HFF-Myc (cell line): ENCODE measurements around the gene FABP1.

Experiments used
- DNase-seq: peaks from one replicate; pipeline ENCODE4 v3.0.0-alpha.2; 2011; ENCODE audit warnings: low read depth; ENCODE audit errors: extremely low read depth
- H3K4me3 ChIP-seq: replicated peaks from 2 replicates; pipeline ENCODE4 v1.5.1; 2011; ENCODE audit warnings: low read depth, mild to moderate bottlenecking, control low read depth, low read length
- TF ChIP-seq, protein P1 (sequence below): IDR thresholded peaks from 2 replicates; pipeline ENCODE4 v1.5.1; 2012; ENCODE audit warnings: mild to moderate bottlenecking, low read depth, low read length, control low read depth; ENCODE audit errors: missing control alignments

FABP1 gene

DNA sequence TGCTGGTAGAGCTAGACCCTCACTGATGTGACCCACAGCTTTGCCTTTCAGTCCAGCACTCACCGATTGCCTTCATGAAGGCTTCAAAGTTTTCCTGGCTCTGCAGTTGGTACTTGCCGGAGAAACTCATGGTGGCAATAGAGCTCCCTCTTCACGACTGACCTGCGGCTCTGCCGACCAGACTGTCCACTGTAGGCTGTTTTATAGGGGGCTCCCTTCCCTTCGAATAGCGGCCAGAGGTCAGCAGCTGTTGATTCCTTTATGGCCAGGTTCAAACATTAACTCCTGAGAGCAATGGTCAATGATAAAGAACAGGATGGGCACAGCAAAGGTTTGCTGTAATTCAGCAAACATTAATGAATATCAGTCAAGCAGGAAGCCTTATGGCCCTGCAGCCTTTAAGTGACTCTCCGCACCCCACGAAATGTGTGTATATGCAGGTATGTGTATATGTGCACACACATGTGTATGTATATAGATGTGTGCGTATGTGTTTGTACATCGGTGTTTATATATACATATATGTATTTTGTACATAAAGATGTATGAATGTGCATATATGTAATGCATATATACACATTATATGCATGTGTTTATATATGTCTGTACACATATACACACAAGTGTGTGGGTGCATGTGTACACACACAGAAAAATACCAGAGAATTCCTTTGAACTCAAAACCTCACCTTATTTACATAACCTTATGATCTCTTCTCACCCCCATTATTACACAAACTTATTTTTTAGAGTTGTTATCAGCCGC, at the start of gene FABP1:
TSS of gene FABP1 (minus strand) at position 175 of the 766 bp plus-strand sequence. CDS start at position 130, 45 bp downstream.
- TF ChIP-seq, protein P1, sequence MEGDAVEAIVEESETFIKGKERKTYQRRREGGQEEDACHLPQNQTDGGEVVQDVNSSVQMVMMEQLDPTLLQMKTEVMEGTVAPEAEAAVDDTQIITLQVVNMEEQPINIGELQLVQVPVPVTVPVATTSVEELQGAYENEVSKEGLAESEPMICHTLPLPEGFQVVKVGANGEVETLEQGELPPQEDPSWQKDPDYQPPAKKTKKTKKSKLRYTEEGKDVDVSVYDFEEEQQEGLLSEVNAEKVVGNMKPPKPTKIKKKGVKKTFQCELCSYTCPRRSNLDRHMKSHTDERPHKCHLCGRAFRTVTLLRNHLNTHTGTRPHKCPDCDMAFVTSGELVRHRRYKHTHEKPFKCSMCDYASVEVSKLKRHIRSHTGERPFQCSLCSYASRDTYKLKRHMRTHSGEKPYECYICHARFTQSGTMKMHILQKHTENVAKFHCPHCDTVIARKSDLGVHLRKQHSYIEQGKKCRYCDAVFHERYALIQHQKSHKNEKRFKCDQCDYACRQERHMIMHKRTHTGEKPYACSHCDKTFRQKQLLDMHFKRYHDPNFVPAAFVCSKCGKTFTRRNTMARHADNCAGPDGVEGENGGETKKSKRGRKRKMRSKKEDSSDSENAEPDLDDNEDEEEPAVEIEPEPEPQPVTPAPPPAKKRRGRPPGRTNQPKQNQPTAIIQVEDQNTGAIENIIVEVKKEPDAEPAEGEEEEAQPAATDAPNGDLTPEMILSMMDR, result no peak
- DNase-seq, result no peak
- no peak within 1 kb of the TSS for H3K4me3 ChIP-seq

DNA sequence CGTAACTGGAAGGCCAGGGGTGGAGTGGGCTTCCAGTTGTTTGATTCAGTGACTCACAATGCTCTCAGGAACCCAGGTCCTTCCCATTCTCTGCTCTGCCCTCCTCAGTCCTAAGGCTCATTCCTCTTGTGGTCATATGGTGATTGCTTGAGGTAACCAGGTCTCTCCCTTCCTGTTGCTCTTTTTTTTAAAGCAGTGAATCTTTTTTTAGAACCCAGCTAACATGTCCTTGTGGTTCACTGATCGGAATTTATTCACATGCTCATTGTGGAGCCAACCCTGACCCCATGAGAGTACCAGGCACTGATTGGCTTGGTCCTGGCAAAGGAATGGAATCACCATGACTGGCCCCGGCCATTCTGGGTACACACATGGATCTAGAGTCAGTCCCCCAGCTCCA, 49.7 kb upstream of the FABP1 start:
- no peak for DNase-seq
- no peak overlapping the region for H3K4me3 ChIP-seq
- TF ChIP-seq, protein P1, result no peak

DNA sequence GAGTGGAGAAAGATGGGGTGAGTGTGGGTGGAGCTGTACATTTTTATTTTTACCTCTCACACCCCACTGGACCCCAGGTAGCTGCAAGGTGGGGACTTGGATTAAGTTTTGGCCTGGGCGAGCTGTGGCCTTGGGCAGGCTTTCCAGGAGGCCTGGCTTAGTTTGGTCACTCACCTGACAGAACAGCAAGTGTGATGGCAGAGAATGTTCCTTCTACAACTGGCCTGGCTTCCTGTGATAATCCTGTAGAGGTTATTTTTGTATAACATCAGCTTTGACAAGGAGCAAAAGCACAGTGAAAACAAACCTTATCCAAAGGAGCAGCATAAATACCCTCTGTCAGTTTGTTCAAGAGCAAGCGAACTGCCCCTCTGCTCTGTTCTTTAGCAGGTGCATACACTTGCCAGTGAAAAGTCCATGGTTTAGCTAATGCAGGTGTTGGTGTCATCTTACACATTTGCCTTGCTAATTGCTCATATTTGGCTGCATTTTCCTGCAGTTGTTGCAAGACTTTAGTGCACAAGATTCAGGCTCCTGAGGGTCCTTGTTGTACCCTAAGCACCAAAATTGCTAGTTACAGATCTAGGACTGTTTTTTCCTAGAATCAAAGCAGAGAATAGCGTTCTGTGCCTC, 48.6 kb upstream of the FABP1 start:
- H3K4me3 ChIP-seq, result no peak overlapping the region
- DNase-seq, result no peak
- TF ChIP-seq, protein P1, result no peak

DNA sequence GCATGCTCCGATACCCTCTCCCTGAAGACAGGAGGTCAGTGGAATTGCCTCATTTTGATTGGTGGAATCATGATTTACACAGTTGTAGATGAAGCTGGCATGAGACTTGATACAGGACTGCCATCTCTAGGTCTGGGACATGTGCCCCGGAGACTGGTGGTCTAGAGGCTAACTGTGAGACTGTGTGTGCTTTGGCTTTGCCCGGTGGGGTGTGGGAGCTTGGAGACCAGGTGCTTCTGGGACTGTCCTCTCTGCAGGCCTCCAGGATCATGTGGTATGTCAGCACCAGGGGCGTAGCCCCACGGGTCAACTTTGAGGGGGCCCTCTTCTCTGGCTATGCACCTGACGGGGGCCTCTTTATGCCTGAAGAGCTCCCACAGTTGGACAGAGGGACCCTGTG, 45.0 kb upstream of the FABP1 start:
- H3K4me3 ChIP-seq, result no peak overlapping the region
- no peak for DNase-seq
- TF ChIP-seq, protein P1, result no peak

DNA sequence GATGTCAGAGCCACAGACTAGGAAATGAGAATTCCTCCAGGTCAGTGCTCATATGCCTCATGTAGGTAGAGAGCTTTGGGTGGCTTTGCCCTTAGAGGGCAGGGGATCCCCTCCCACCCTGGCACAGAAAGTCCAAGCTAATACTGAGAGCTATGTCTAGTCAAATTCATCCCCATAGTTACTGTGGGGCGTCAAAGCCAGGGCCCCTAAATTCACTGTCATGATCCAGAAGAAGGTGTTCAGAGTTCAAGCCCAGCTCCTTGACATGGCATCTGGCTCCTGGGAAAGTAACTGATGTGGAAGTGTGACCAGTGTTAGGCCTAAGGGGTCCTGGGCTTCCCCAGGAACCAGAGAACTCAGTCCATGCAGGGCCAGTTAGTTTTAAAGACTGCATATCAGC, 44.1 kb upstream of the FABP1 start:
- TF ChIP-seq, protein P1, result no peak
- DNase-seq, result no peak

DNA sequence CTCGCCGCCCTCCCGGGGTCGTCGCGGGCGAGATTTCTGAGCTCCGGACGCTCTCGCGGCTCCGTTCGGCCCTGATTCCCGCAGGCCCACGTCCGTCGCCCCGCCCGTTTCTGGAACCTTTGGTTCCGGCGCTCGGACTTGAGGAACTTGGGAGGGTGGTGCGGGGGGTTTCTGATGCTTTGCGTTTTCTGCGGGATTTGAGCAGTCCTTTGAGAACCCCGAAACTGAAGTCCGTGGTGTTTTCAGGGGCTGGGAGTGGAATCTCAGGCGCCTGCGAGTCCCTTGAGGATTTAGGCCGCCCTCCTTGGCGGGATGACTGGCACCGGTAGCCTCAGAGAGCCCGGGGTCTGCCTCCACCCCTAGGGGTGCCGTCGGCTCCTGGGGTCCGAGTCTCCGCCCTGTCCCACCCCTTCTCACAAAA, 42.6 kb upstream of the FABP1 start:
- H3K4me3 ChIP-seq, result no peak overlapping the region
- TF ChIP-seq, protein P1, result no peak
- no peak for DNase-seq

More for the DNA sequence above, 44.1 kb upstream of the FABP1 start:
- H3K4me3 ChIP-seq, result no peak overlapping the region

DNA sequence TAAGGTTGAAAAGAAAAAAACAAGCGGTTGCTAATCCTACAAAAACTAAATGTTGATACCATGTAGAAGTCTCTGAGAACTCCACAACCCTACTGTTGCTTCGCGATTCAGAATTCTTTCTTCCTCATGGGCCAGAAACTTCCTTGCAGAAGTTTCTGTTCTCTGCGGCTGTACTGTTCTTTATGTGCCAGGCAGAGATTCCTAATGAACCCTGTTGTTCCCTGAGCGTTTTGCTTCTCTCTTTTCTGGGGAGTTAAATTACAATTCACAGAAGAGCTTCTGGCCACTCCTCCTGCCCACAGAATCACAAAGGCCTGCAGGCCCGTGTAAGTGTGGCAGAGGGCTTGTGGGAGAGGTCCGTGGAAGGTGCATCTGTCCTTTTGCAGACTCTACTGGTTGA, 40.5 kb upstream of the FABP1 start:
- DNase-seq, result no peak
- no peak overlapping the region for H3K4me3 ChIP-seq
- TF ChIP-seq, protein P1, result no peak
